ENCODE data around the gene CDADC1.

GRCh38 chr13:49304356-49304755 is 56.6 kb downstream of the CDADC1 start:
- TF ChIP-seq EZH2 (IDR thresholded peaks at IDR 0.05), result no peak
- TF ChIP-seq POLR2AphosphoS5 (IDR thresholded peaks at IDR 0.05; ENCODE audit: borderline replicate concordance, low read depth, low read length), result no peak
- no peak for TF ChIP-seq FOXP2 (optimal IDR thresholded peaks at IDR 0.05; ENCODE audit: control extremely low read depth, extremely low read length, insufficient read depth)

All from SK-N-MC (cell line).